Endodermal cell (in vitro differentiated cells): ENCODE data around the gene UNG. TPM values are rescaled to one million over a fixed set of nuclear protein-coding genes. Genes with fewer than 3 reads are reported as not detected.

Experiments used
- DNase-seq: peaks from one replicate; pipeline ENCODE4 v3.0.0-alpha.2; 2017
- H3K27ac ChIP-seq: 2 replicates; pipeline ENCODE4 v1.5.1; 2013; ENCODE audit warnings: mild to moderate bottlenecking, low read depth, low read length, moderate library complexity
- H3K27me3 ChIP-seq: 2 replicates; pipeline ENCODE4 v1.6.1; 2013; ENCODE audit warnings: mild to moderate bottlenecking, low read length, moderate library complexity; ENCODE audit not compliant: insufficient read depth, control insufficient read depth, poor library complexity, severe bottlenecking
- H3K36me3 ChIP-seq: 2 replicates; pipeline ENCODE4 v1.7.0; 2013; ENCODE audit warnings: mild to moderate bottlenecking, low read length, moderate library complexity; ENCODE audit not compliant: control insufficient read depth, insufficient read depth
- H3K4me1 ChIP-seq: one replicate; pipeline ENCODE4 v1.7.0; 2013; ENCODE audit warnings: low read length; ENCODE audit not compliant: control insufficient read depth, insufficient read depth
- H3K4me3 ChIP-seq: 2 replicates; pipeline ENCODE4 v1.5.1; 2013; ENCODE audit warnings: mild to moderate bottlenecking, low read length, moderate library complexity
- H3K9ac ChIP-seq: 2 replicates; pipeline ENCODE4 v1.6.1; 2013; ENCODE audit warnings: mild to moderate bottlenecking, low read length, moderate library complexity; ENCODE audit not compliant: poor library complexity, severe bottlenecking; ENCODE audit errors: extremely low read depth
- H3K9me3 ChIP-seq: 2 replicates; pipeline ENCODE4 v1.6.1; 2013; ENCODE audit warnings: mild to moderate bottlenecking, low read length, moderate library complexity; ENCODE audit not compliant: control insufficient read depth
- H3K27ac Mint-ChIP-seq: 2 replicates; pipeline ENCODE4 v1.8.0; 2020; ENCODE audit warnings: mixed read lengths
- H3K27me3 Mint-ChIP-seq: 2 replicates; pipeline ENCODE4 v1.8.0; 2021; ENCODE audit warnings: mild to moderate bottlenecking, mixed read lengths; ENCODE audit not compliant: insufficient read depth
- H3K36me3 Mint-ChIP-seq: 2 replicates; pipeline ENCODE4 v1.8.0; 2020; ENCODE audit warnings: low read depth, mixed read lengths
- H3K4me1 Mint-ChIP-seq: 2 replicates; pipeline ENCODE4 v1.8.0; 2020; ENCODE audit warnings: mixed read lengths
- H3K4me3 Mint-ChIP-seq: 2 replicates; pipeline ENCODE4 v1.8.0; 2020; ENCODE audit warnings: mild to moderate bottlenecking, moderate library complexity, mixed read lengths
- H3K9me3 Mint-ChIP-seq: 2 replicates; pipeline ENCODE4 v1.8.0; 2020; ENCODE audit warnings: mild to moderate bottlenecking, mixed read lengths
- WGBS, 2 experiments: methylation state at CpG; one replicate each; pipeline versions ENCODE4 v1.1.5 to v1.1.7; 2013; ENCODE audit warnings: missing lambda C conversion rate in 2 of 2, mixed read lengths in 1 of 2; ENCODE audit not compliant: insufficient coverage in 1 of 2, insufficient read length in 1 of 2; 5-methylcytosine and 5-hydroxymethylcytosine counted together
- total RNA-seq, 2 donors: library from RNA; stranded (reverse); fragmentation: NEBNext Ultra II Directional in 1 of 2; extraction: Animal tissue kit (Norgen Biotek cat#: 25700) in 1 of 2; gene quantifications; 2 replicates in 1 of 2; 3 replicates in 1 of 2; pipeline ENCODE4 v1.2.1, GENCODE V29; 2021
- TF ChIP-seq, protein P1 (sequence below): fragments of 200-600 bp; sonication (generic); conservative IDR thresholded peaks from 2 replicates; pipeline ENCODE4 v1.5.0; 2021; ENCODE audit warnings: antibody characterized with exemption, mild to moderate bottlenecking

Gene UNG
- total RNA-seq, 2 donors from 2014 or later = 104 to 114 TPM

DNA sequence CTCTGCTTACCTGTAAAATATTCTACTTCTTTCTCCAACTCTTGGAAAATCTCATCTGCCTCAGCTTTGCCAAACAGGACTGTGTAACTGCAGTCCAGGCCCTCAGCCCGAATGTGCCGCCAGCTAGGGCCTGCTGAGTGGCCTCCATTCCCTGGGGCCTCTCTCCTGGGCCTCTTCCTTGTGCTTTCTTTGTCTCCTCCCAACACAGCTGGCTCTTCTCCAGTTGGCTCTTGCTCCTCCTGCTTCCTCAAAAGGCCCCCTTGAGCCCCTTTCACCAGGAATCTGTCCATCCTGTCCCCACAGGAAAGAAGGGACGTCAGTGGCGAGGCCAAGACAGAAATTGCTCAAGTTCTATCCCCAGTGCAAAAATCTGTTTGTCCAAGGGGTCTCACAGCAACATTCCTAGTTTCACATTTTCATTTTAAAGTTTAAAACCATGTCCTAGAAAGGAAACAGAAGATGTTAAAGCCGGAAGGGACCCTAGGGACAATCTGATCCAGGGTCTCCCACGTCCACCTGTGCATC lies 4.8 kb upstream of the UNG start:
- H3K36me3 ChIP-seq = no peaks in the 10 kb centered on the region
- no peaks in the 10 kb centered on the region for H3K27me3 ChIP-seq
- Mint-ChIP-seq H3K4me1 (no peaks in the 10 kb centered on the region), H3K4me3 (peak overlapping the region; percentile 47), H3K36me3 (peaks cover 29% of the 10 kb centered on the region), H3K27ac (no peak overlapping the region), H3K27me3 (peaks cover 13% of the 10 kb centered on the region), H3K9me3 (peaks cover 5% of the 10 kb centered on the region)
- TF ChIP-seq, protein P1, sequence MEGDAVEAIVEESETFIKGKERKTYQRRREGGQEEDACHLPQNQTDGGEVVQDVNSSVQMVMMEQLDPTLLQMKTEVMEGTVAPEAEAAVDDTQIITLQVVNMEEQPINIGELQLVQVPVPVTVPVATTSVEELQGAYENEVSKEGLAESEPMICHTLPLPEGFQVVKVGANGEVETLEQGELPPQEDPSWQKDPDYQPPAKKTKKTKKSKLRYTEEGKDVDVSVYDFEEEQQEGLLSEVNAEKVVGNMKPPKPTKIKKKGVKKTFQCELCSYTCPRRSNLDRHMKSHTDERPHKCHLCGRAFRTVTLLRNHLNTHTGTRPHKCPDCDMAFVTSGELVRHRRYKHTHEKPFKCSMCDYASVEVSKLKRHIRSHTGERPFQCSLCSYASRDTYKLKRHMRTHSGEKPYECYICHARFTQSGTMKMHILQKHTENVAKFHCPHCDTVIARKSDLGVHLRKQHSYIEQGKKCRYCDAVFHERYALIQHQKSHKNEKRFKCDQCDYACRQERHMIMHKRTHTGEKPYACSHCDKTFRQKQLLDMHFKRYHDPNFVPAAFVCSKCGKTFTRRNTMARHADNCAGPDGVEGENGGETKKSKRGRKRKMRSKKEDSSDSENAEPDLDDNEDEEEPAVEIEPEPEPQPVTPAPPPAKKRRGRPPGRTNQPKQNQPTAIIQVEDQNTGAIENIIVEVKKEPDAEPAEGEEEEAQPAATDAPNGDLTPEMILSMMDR = no peak
- peak; percentile 38 for DNase-seq
- peak overlapping the region; percentile 78 for H3K4me3 ChIP-seq
- H3K4me1 ChIP-seq = no peaks in the 10 kb centered on the region
- H3K27ac ChIP-seq = no peak overlapping the region
- H3K9ac ChIP-seq = no peak overlapping the region
- WGBS, 2 experiments = 93 to 94% methylated on average over 4 to 6 of the region's 6 CpGs
- no peaks in the 10 kb centered on the region for H3K9me3 ChIP-seq

DNA sequence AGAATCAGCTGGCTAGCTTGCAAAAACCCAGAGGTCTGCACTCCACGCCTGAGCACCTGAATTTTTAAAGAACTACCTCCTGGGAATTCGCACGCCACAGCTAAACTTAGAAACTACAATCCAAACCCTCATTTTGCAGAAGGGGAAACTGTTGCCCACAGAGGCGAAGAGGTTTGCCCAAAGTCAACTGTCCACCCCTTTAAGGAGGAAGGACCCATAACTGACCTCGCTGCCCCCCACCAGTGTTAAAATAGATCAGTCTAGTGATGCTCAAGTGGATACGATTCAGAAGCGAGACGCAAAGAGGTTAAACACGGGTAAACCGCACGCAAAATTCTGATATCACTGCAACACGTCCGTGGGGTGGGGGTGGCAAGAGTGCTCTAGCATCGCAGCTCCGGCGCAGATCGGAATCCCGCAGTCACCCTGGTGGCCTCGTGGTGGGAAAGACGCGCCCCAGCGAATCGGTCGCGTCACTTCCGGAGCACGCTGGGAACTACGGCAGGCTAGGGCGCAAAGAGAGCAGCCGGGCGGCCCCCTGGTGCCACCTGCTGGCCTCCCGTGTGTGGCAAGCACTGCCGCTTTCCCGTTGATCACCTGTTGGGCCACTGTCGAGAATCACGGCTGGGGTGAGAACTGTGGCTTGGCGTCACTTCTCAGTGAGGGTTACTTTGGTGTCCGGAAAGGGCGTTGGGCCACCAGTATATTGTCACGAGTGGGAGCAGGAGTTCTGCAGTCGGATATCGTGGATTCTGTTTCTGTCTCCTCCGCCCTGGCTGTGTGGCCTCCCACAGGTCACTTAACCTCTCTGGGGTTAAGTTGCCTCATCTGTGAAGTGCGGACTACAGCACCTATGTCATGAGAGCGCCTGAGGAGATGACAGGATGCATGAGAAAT lies 4.1 kb upstream of the UNG start, which contains the start of gene ALKBH2:
ALKBH2 (minus strand) TSS at position 451 of the 897 bp plus-strand sequence. CDS start 686 bp downstream, outside the sequence.
- no peaks in the 10 kb centered on the region for H3K4me1 ChIP-seq
- DNase-seq = peak; percentile 99
- Mint-ChIP-seq H3K27me3 (peaks cover 13% of the 10 kb centered on the region), H3K4me3 (peak within 1 kb of the TSS; percentile 47), H3K27ac (peak within 1 kb of the TSS; percentile 90), H3K9me3 (peaks cover 5% of the 10 kb centered on the region), H3K36me3 (peaks cover 24% of the 10 kb centered on the region), H3K4me1 (no peaks in the 10 kb centered on the region)
- TF ChIP-seq, protein P1 = peak; percentile 99
- no peak within 1 kb of the TSS for H3K9ac ChIP-seq
- H3K9me3 ChIP-seq = no peaks in the 10 kb centered on the region
- no peaks in the 10 kb centered on the region for H3K36me3 ChIP-seq
- WGBS, 2 experiments = 23 to 24% methylated on average over 26 to 45 of the region's 45 CpGs
- H3K4me3 ChIP-seq = peak within 1 kb of the TSS; percentile 78
- no peak within 1 kb of the TSS for H3K27ac ChIP-seq
- H3K27me3 ChIP-seq = no peaks in the 10 kb centered on the region

DNA sequence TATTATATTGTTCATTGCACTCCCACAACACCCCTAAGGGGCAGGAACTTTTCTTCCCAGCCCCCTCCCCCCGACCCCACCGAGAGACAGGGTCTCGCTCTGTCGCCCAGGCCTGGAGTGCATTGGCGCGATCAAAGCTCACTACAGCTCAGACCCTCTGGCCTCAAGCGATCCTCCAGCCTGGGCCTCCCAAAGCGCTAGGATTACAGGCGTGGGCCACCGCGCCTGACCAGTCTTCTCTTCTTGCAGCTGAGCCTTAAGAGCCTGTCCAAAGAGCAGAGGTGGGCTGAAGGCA lies 310 bp upstream of the UNG start:
- no peak for DNase-seq
- H3K9me3 Mint-ChIP-seq = peaks cover 5% of the 10 kb centered on the region
- peak overlapping the region; percentile 75 for H3K4me3 Mint-ChIP-seq
- peaks cover 13% of the 10 kb centered on the region for H3K27me3 Mint-ChIP-seq
- H3K4me1 Mint-ChIP-seq = peaks cover 9% of the 10 kb centered on the region
- TF ChIP-seq, protein P1 = no peak
- Histone ChIP-seq H3K9ac (no peak overlapping the region), H3K27me3 (no peaks in the 10 kb centered on the region), H3K9me3 (no peaks in the 10 kb centered on the region), H3K27ac (peak overlapping the region; percentile 53), H3K4me3 (peak overlapping the region; percentile 93), H3K36me3 (peaks cover 26% of the 10 kb centered on the region), H3K4me1 (peaks cover 4% of the 10 kb centered on the region)
- 43 to 49% methylated on average over 10 to 11 of the region's 11 CpGs for WGBS, 2 experiments
- no peak overlapping the region for H3K27ac Mint-ChIP-seq
- peaks cover 28% of the 10 kb centered on the region for H3K36me3 Mint-ChIP-seq
